H1 (cell line): ENCODE results near the gene COL27A1. TPM values are rescaled to one million over a fixed set of nuclear protein-coding genes. Genes with fewer than 3 reads are reported as not detected.

Experiments used
- ASH2L ChIP-seq: fragments of 200-600, 300-600 bp; sonication (generic); IDR thresholded peaks from one replicate; pipeline ENCODE4 v1.7.1; 2017; ENCODE audit warnings: low read length
- FOSL1 ChIP-seq: IDR thresholded peaks from 2 replicates; pipeline ENCODE4 v1.6.1; 2011; ENCODE audit warnings: mild to moderate bottlenecking, low read depth, low read length, moderate library complexity; ENCODE audit not compliant: insufficient read depth
- SP1 ChIP-seq: IDR thresholded peaks from 2 replicates; pipeline ENCODE4 v1.6.1; 2011; ENCODE audit warnings: low read depth, low read length
- SP2 ChIP-seq: IDR thresholded peaks from 2 replicates; pipeline ENCODE4 v1.6.1; 2012; ENCODE audit warnings: mild to moderate bottlenecking, low read length, inconsistent platforms
- TCF12 ChIP-seq: IDR thresholded peaks from 2 replicates; pipeline ENCODE4 v1.6.1; 2011; ENCODE audit warnings: low read depth, mild to moderate bottlenecking, low read length
- TEAD4 ChIP-seq: IDR thresholded peaks from 2 replicates; pipeline ENCODE4 v1.6.1; 2012; ENCODE audit warnings: low read depth, low read length, inconsistent platforms, mixed read lengths
- polyA plus RNA-seq, 7 experiments: library from polyadenylated mRNA; depleted of rRNA in 3 of 7; stranded (reverse) in 5 of 7; unstranded in 2 of 7; fragments of >200 nt in 5 of 7; fragments of 200-250 nt in 2 of 7; gene quantifications; 1 replicate in 5 of 7; 2 replicates in 1 of 7; 4 replicates in 1 of 7; pipeline versions ENCODE4 v1.2.1 to v1.2.3, GENCODE V29; 2011 to 2013; ENCODE audit warnings: missing spikeins in 2 of 7, mixed read lengths in 2 of 7
- total RNA-seq: library from RNA; stranded (reverse); fragmentation: NEBNext Ultra II Directional; extraction: Animal tissue kit (Norgen Biotek cat#: 25700); gene quantifications from 2 replicates; pipeline ENCODE4 v1.2.1, GENCODE V29; 2021

The COL27A1 gene
- total and polyA plus RNA-seq, 2 of the 8 experiments (the other 6 are each of a cell fraction or from before 2014, with no cell fraction given) = 15.1 to 22.8 TPM

DNA sequence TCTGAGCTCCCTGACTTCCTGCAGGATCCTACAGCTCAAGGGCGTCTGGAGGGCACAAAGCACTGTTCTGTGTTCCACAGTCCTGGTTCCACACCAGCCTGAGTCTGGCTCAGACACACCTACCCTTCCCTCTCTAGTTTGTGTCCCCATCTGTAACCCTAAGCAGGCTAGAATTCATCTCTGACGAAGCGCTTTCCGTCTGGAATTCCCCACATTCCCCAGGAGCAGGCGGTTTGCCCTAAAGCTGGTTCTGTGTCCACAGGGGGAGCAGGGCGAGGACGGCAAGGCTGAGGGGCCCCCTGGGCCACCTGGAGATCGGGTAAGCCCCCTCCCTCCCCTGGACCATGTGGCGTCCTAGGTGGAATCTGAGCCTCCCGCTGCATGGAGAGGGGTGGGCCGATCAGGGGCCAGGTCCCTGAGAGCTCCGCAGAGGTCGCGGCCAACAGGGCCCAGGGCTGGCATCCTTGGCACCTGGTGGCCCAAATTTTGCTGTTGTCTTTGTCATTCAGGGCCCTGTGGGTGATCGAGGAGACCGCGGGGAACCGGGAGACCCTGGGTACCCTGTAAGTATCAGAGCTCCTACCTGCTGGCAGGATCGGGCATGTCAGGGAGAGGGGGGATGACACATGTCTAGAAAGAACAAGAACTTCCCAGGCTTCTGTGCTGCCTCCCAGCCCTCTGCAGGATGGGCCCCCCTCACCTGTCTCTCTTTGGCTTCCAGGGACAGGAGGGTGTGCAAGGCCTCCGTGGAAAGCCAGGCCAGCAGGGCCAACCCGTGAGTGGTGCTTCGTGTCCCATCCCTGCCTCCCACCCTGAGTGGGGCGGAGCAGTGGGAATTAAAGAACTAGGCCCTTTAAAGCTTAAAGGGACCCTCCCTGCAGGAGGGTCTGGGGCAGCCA is 133.1 kb downstream of the COL27A1 start (continued):
- 0 out of 2 replicates have a peak, but pooled peaks have one; percentile 32 for TF ChIP-seq SP1
- peak; percentile 91 for TF ChIP-seq TEAD4
- TF ChIP-seq FOSL1 = no peak
- TF ChIP-seq ASH2L = peak; percentile 38
- 0 out of 2 replicates have a peak, but pooled peaks have one; percentile 21 for TF ChIP-seq TCF12
- TF ChIP-seq SP2 = no peak
- TF ChIP-seq, all 59 proteins: peak for 10
